Endothelial cell of umbilical vein (primary cell): ENCODE measurements around the gene HSPB8.

Experiments
- CTCF ChIP-seq, 2 donors: IDR thresholded peaks; 1 replicate in 1 of 2; 2 replicates in 1 of 2; pipeline ENCODE4 v1.5.1; 2011; ENCODE audit warnings: low read length in 2 of 2, mild to moderate bottlenecking in 2 of 2, moderate library complexity in 2 of 2, control low read depth in 1 of 2, inconsistent platforms in 1 of 2, low read depth in 1 of 2; ENCODE audit not compliant: insufficient read depth in 1 of 2; ENCODE audit errors: extremely low read depth in 1 of 2
- EZH2 ChIP-seq: IDR thresholded peaks from 2 replicates; pipeline ENCODE4 v1.6.1; 2012; ENCODE audit warnings: borderline replicate concordance, low read depth, mild to moderate bottlenecking, moderate library complexity, low read length, inconsistent platforms; ENCODE audit not compliant: severe bottlenecking
- MYC ChIP-seq: IDR thresholded peaks from one replicate; pipeline ENCODE4 v1.6.1; 2011; ENCODE audit warnings: mild to moderate bottlenecking, low read depth, low read length
- POLR2A ChIP-seq: IDR thresholded peaks from 2 replicates; pipeline ENCODE4 v1.6.1; 2012; ENCODE audit warnings: low read depth, mild to moderate bottlenecking, control low read depth, low read length
- POLR2AphosphoS5 ChIP-seq: IDR thresholded peaks from 2 replicates; pipeline ENCODE4 v1.6.1; 2012; ENCODE audit warnings: low read depth, mild to moderate bottlenecking, control low read depth, low read length, moderate library complexity; ENCODE audit not compliant: insufficient read depth

DNA sequence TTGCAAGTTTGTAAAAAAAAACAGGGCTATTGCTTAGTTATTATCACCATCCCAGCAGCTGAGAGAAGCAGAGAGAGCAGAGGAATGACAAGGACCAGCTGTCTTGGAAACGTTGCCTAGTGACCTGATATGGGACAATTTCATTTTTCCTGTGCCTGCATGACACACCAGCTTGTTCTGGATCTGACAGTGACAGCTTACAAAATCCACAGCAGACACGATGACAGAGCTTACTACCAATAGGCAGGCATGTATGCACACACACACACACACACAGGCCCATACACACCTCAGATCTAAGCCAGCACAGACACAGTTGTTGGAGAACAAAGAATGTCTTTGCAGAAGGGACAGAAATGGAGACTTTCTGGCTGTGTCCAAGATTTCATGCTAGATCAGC lies 25.4 kb downstream of the HSPB8 start:
- TF ChIP-seq CTCF (IDR thresholded peaks at IDR 0.05; ENCODE audit: extremely low read depth in 1 of 2, insufficient read depth in 1 of 2, low read depth in 1 of 2, low read length in 2 of 2) (no peak), POLR2AphosphoS5 (no peak), EZH2 (no peak), MYC (no peak), POLR2A (no peak)
